CD4-positive, CD25-positive, alpha-beta regulatory T cell (primary cell): ENCODE results near the gene HIGD1B. TPM values are rescaled to one million over a fixed set of nuclear protein-coding genes. Genes with fewer than 3 reads are reported as not detected.
A peak's percentile ranks its signal among the peaks of the same experiment; 100 is the strongest.
"Not testable (repeated sequence)": the region's sequence is repeated elsewhere in the genome, so short reads cannot be mapped to it uniquely, and the experiment has no call there.

Experiments used
- ATAC-seq, 2 donors: fragments of 150-1000 bp; cut with Tn5 transposase; one replicate each; pipeline ENCODE4 v1.10.0; 2021; ENCODE audit warnings: low read depth in 2 of 2, moderate number of reproducible peaks in 2 of 2, moderate library complexity in 1 of 2
- DNase-seq, 3 donors: peaks; one replicate each; pipeline versions ENCODE4 v3.0.0 to v3.0.0-alpha.2; 2012 to 2022; ENCODE audit warnings: mixed read lengths in 1 of 3
- H3K27ac ChIP-seq: one replicate; pipeline ENCODE4 v1.7.0; 2013; ENCODE audit warnings: mild to moderate bottlenecking, low read length; ENCODE audit not compliant: insufficient read depth, poor library complexity, severe bottlenecking
- H3K27me3 ChIP-seq: one replicate; pipeline ENCODE4 v1.7.0; 2013; ENCODE audit warnings: low read length; ENCODE audit not compliant: control insufficient read depth, insufficient read depth
- H3K36me3 ChIP-seq: one replicate; pipeline ENCODE4 v1.7.0; 2013; ENCODE audit warnings: mild to moderate bottlenecking, low read length, moderate library complexity; ENCODE audit not compliant: control insufficient read depth, insufficient read depth
- H3K4me1 ChIP-seq: 2 replicates; pipeline ENCODE4 v1.7.0; 2013; ENCODE audit warnings: mild to moderate bottlenecking, low read length; ENCODE audit not compliant: insufficient read depth, control insufficient read depth, poor library complexity, severe bottlenecking
- H3K4me3 ChIP-seq: one replicate; pipeline ENCODE4 v1.7.0; 2013; ENCODE audit warnings: low read depth, mild to moderate bottlenecking, low read length, moderate library complexity
- H3K9me3 ChIP-seq, 2 experiments: 1 replicate in 1 of 2; 2 replicates in 1 of 2; pipeline ENCODE4 v1.7.0; 2013; ENCODE audit warnings: low read length in 2 of 2, mild to moderate bottlenecking in 1 of 2, moderate library complexity in 1 of 2; ENCODE audit not compliant: control insufficient read depth in 2 of 2
- H3K27ac Mint-ChIP-seq, 3 donors: one replicate each; pipeline ENCODE4 v1.8.0; 2020 to 2022; ENCODE audit warnings: mild to moderate bottlenecking in 3 of 3, mixed read lengths in 3 of 3, moderate library complexity in 2 of 3
- H3K27me3 Mint-ChIP-seq: one replicate; pipeline ENCODE4 v1.8.0; 2022; ENCODE audit warnings: mild to moderate bottlenecking, mixed read lengths
- H3K36me3 Mint-ChIP-seq: one replicate; pipeline ENCODE4 v1.8.0; 2020; ENCODE audit warnings: mixed read lengths
- H3K4me1 Mint-ChIP-seq, 4 donors: one replicate each; pipeline ENCODE4 v1.8.0; 2020 to 2022; ENCODE audit warnings: mixed read lengths in 4 of 4, mild to moderate bottlenecking in 1 of 4
- H3K4me3 Mint-ChIP-seq, 4 donors: one replicate each; pipeline ENCODE4 v1.8.0; 2020 to 2022; ENCODE audit warnings: mild to moderate bottlenecking in 4 of 4, mixed read lengths in 4 of 4, moderate library complexity in 3 of 4
- H3K9me3 Mint-ChIP-seq, 7 donors: one replicate each; pipeline ENCODE4 v1.8.0; 2020 to 2022; ENCODE audit warnings: mixed read lengths in 7 of 7, mild to moderate bottlenecking in 3 of 7, moderate library complexity in 2 of 7
- polyA plus RNA-seq, 4 donors: library from polyadenylated mRNA; unstranded; fragments of 300-500 nt; fragmentation: Illumina TruSeq; gene quantifications; one replicate each; pipeline ENCODE4 v1.2.3, GENCODE V29; 2021
- total RNA-seq: library from RNA; stranded (reverse); gene quantifications from one replicate; pipeline ENCODE4 v1.2.3, GENCODE V29; 2022

HIGD1B gene
- total and polyA plus RNA-seq, 5 donors from 2014 or later = not detected

- H3K4me1 ChIP-seq, H3K27me3 ChIP-seq, H3K27ac ChIP-seq, H3K4me3 Mint-ChIP-seq, H3K36me3 Mint-ChIP-seq, ATAC-seq, H3K4me3 ChIP-seq, H3K9me3 ChIP-seq, H3K4me1 Mint-ChIP-seq, H3K9me3 Mint-ChIP-seq, H3K36me3 ChIP-seq, DNase-seq, H3K27ac Mint-ChIP-seq: not testable (repeated sequence)
- peaks cover 38% of the 10 kb centered on the region for H3K27me3 Mint-ChIP-seq
These were observed 38.9 kb upstream of the HIGD1B start for GRCh38 chr17:44808656-44809388.

DNA sequence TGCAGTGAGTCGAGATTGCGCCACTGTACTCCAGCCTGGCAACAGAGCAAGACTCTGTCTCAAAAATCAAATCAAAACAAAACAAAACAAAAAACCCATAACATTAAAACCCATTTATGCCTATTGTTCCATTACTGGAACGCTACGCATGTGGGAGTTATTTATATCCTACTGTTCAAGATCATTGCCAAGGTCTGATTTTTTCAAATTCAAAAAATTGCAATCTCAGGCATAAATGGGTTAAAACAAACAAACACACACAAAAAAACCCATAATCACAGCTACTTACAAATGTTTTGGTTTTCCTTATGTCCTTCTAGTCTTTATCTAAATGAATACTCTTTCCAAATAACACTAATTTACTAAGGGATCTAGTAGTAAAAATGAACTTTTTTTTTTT, 35.4 kb upstream of the HIGD1B start:
- Histone ChIP-seq H3K27me3 (peaks cover 3% of the 10 kb centered on the region), H3K36me3 (no peaks in the 10 kb centered on the region), H3K9me3 (no peaks in the 10 kb centered on the region), H3K4me3 (no peak overlapping the region), H3K4me1 (no peaks in the 10 kb centered on the region), H3K27ac (no peak overlapping the region)
- Mint-ChIP-seq H3K36me3 (no peaks in the 10 kb centered on the region), H3K27me3 (peaks cover 43% of the 10 kb centered on the region), H3K4me1 (no peaks in the 10 kb centered on the region), H3K9me3 (peaks cover 0 to 1% (median 0%) of the 10 kb centered on the region in 7 donors), H3K27ac (no peak overlapping the region), H3K4me3 (no peak overlapping the region)
- no peak for DNase-seq
- no peak for ATAC-seq

GRCh38 chr17:44818508-44818907, 29.2 kb upstream of the HIGD1B start:
- not testable (repeated sequence) for H3K9me3 Mint-ChIP-seq, H3K27ac Mint-ChIP-seq, H3K4me3 ChIP-seq, H3K27me3 ChIP-seq, H3K36me3 Mint-ChIP-seq, H3K27ac ChIP-seq, H3K4me1 ChIP-seq, H3K9me3 ChIP-seq, H3K36me3 ChIP-seq, H3K4me1 Mint-ChIP-seq, H3K4me3 Mint-ChIP-seq, ATAC-seq, DNase-seq
- peaks cover 37% of the 10 kb centered on the region for H3K27me3 Mint-ChIP-seq

DNA sequence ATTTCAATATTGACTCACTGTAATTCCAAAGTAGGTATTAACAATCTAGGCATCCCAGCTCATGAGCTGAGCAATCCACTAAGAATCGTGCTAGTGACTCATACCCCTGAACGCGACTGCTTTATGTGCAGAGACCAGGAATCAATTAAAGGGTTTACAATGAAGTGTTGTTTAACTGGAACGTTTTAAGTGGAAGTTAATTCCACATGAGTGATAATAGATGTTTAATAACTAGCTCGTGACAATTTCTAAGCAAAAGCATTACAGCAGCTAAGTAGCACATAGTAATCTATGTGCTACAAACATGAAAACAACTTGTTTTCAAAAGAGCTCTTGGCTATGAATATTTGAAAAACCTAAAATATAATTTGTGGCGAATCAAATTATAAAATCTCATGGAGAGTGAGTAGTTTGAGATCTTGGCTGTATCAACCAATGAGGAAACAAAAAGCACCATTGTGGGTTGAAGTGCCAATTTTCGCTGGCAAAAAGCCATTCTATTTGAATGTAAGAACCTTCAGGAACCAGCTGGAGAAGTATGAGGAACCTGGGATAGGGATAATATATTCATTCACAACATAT, 27.0 kb upstream of the HIGD1B start:
- H3K4me1 Mint-ChIP-seq = no peaks in the 10 kb centered on the region
- H3K4me3 Mint-ChIP-seq = no peak overlapping the region
- H3K27me3 Mint-ChIP-seq = peaks cover 42% of the 10 kb centered on the region
- no peaks in the 10 kb centered on the region for H3K9me3 Mint-ChIP-seq
- Histone ChIP-seq H3K27ac (no peak overlapping the region), H3K4me3 (no peak overlapping the region), H3K36me3 (no peaks in the 10 kb centered on the region), H3K4me1 (no peaks in the 10 kb centered on the region), H3K27me3 (peaks cover 3% of the 10 kb centered on the region), H3K9me3 (no peaks in the 10 kb centered on the region)
- H3K36me3 Mint-ChIP-seq = no peaks in the 10 kb centered on the region
- ATAC-seq = no peak
- DNase-seq = no peak
- H3K27ac Mint-ChIP-seq = no peak overlapping the region

DNA sequence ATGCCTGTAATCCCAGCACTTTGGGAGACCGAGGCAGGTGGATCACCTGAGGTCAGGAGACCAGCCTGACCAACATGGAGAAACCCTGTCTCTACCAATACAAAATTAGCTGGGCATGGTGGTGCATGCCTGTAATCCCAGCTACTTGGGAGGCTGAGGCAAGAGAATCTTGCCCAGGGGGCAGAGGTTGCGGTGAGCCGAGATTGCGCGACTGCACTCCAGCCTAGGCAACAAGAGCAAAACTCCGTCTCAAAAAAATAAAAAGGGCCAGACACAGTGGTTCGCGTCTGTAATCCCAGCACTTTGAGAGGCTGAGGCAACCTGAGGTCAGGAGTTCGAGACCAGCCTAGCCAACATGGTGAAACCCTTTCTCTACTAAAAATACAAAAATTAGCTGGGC, 22.4 kb upstream of the HIGD1B start:
- H3K9me3 ChIP-seq, H3K27ac Mint-ChIP-seq, H3K36me3 ChIP-seq, H3K36me3 Mint-ChIP-seq, H3K4me3 ChIP-seq, H3K27ac ChIP-seq, DNase-seq, H3K4me3 Mint-ChIP-seq, H3K9me3 Mint-ChIP-seq, ATAC-seq: not testable (repeated sequence)
- peaks cover 60% of the 10 kb centered on the region for H3K27me3 Mint-ChIP-seq
- peaks cover 12% of the 10 kb centered on the region for H3K4me1 ChIP-seq
- H3K4me1 Mint-ChIP-seq = peaks cover 8 to 13% (median 11%) of the 10 kb centered on the region in 4 donors
- peaks cover 16% of the 10 kb centered on the region for H3K27me3 ChIP-seq

DNA sequence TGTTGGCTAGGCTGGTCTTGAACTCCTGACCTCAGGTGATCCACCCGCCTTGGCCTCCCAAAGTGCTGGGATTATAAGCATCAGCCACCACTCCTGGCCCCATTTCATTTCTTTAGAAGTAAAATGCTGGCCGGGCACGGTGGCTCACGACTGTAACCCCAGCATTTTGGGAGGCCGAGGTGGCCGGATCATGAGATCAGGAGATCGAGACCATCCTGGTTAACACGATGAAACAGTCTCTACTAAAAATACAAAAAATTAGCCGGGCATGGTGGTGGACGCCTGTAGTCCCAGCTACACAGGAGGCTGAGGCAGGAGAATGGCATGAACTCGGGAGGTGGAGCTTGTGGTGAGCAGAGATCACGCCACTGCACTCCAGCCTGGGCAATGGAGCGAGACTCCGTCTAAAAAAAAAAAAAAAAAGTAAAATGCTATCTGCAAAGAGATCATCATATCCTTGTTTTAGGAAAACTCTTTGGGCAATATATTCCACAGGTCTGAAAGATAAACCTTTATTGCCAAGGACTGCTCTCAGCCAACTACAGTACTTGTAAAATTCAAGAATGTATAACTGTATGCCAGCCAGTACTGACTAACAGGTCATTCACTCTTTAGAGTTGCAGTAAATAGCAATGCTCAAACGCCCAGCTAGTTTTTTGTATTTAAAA, 21.4 kb upstream of the HIGD1B start:
- Histone ChIP-seq H3K4me1 (peaks cover 16% of the 10 kb centered on the region), H3K36me3 (no peaks in the 10 kb centered on the region), H3K27me3 (peaks cover 23% of the 10 kb centered on the region), H3K27ac (no peak overlapping the region), H3K9me3 (no peaks in the 10 kb centered on the region), H3K4me3 (no peak overlapping the region)
- no peak for ATAC-seq
- H3K36me3 Mint-ChIP-seq = no peaks in the 10 kb centered on the region
- no peak overlapping the region for H3K27ac Mint-ChIP-seq
- H3K4me1 Mint-ChIP-seq = peaks cover 8 to 16% (median 12%) of the 10 kb centered on the region in 4 donors
- H3K27me3 Mint-ChIP-seq = peaks cover 61% of the 10 kb centered on the region
- no peak for DNase-seq
- H3K9me3 Mint-ChIP-seq = peaks cover 0 to 4% (median 0%) of the 10 kb centered on the region in 7 donors
- peak overlapping the region in 1 of 4 donors; percentile 54 for H3K4me3 Mint-ChIP-seq

- no peak overlapping the region for H3K27ac Mint-ChIP-seq
- Histone ChIP-seq H3K27me3 (peaks cover 24% of the 10 kb centered on the region), H3K27ac (no peak overlapping the region), H3K4me3 (no peak overlapping the region), H3K36me3 (no peaks in the 10 kb centered on the region), H3K4me1 (peaks cover 16% of the 10 kb centered on the region), H3K9me3 (no peaks in the 10 kb centered on the region)
- H3K36me3 Mint-ChIP-seq = no peaks in the 10 kb centered on the region
- DNase-seq (no peak), ATAC-seq (no peak)
- peaks cover 8 to 16% (median 12%) of the 10 kb centered on the region in 4 donors for H3K4me1 Mint-ChIP-seq
- H3K27me3 Mint-ChIP-seq = peaks cover 72% of the 10 kb centered on the region
- H3K4me3 Mint-ChIP-seq = no peak overlapping the region
- H3K9me3 Mint-ChIP-seq = peaks cover 0 to 4% (median 0%) of the 10 kb centered on the region in 7 donors
These were observed 19.8 kb upstream of the HIGD1B start for GRCh38 chr17:44827863-44828262.
